Neural cell (in vitro differentiated cells): ENCODE results near the gene SLX4IP. TPM values are rescaled to one million over a fixed set of nuclear protein-coding genes. Genes with fewer than 3 reads are reported as not detected.
A peak's percentile ranks its signal among the peaks of the same experiment; 100 is the strongest.

Source experiments
- H2AFZ ChIP-seq: fragments of 200-600, 300-800 bp; sonication (generic), shearing (Covaris generic); 2 replicates; pipeline ENCODE4 v1.6.0; 2014; ENCODE audit warnings: low read depth, mild to moderate bottlenecking, antibody characterized with exemption, low read length, moderate library complexity
- H3F3A ChIP-seq: fragments of 200-600 bp; shearing (Covaris generic); 2 replicates; pipeline ENCODE4 v1.6.1; 2016; ENCODE audit warnings: mild to moderate bottlenecking, moderate library complexity, mixed read lengths, antibody characterized with exemption, low read length; ENCODE audit not compliant: insufficient read depth, poor library complexity, severe bottlenecking
- H3K27ac ChIP-seq: fragments of 200-600, 300-800 bp; sonication (generic), shearing (Covaris generic); 2 replicates; pipeline ENCODE4 v1.5.1; 2014; ENCODE audit warnings: mild to moderate bottlenecking, low read length, moderate library complexity
- H3K27me3 ChIP-seq: fragments of 300-800, 200-600 bp; sonication (generic), shearing (Covaris generic); 2 replicates; pipeline ENCODE4 v1.6.0; 2014; ENCODE audit warnings: mild to moderate bottlenecking, low read depth, low read length, moderate library complexity; ENCODE audit not compliant: insufficient read depth
- H3K36me3 ChIP-seq: fragments of 300-800, 200-600 bp; sonication (generic), shearing (Covaris generic); 2 replicates; pipeline ENCODE4 v1.5.1; 2014; ENCODE audit warnings: mild to moderate bottlenecking, antibody characterized with exemption, low read length, moderate library complexity; ENCODE audit not compliant: insufficient read depth
- H3K4me2 ChIP-seq: fragments of 300-800, 200-600 bp; sonication (generic), shearing (Covaris generic); 2 replicates; pipeline ENCODE4 v1.6.0; 2014; ENCODE audit warnings: mild to moderate bottlenecking, low read length
- H3K4me3 ChIP-seq: fragments of 300-800, 200-600 bp; sonication (generic), shearing (Covaris generic); 2 replicates; pipeline ENCODE4 v1.5.1; 2014; ENCODE audit warnings: mild to moderate bottlenecking, low read length, moderate library complexity
- H3K79me2 ChIP-seq: fragments of 200-600 bp; shearing (Covaris generic); replicated peaks from 2 replicates; pipeline ENCODE4 v1.6.0; 2014; ENCODE audit warnings: mild to moderate bottlenecking, low read length, moderate library complexity; ENCODE audit not compliant: insufficient read depth
- H3K9ac ChIP-seq: fragments of 300-800, 200-600 bp; sonication (generic), shearing (Covaris generic); 2 replicates; pipeline ENCODE4 v1.6.1; 2016; ENCODE audit warnings: mild to moderate bottlenecking, low read length, mixed read lengths
- H3K9me2 ChIP-seq: fragments of 200-600 bp; shearing (Covaris generic); 2 replicates; pipeline ENCODE4 v1.6.1; 2016; ENCODE audit warnings: mild to moderate bottlenecking, low read length, mixed read lengths; ENCODE audit not compliant: insufficient read depth
- H3K9me3 ChIP-seq: fragments of 200-600, 300-800 bp; sonication (generic), shearing (Covaris generic); 2 replicates; pipeline ENCODE4 v1.6.1; 2016; ENCODE audit warnings: mild to moderate bottlenecking, mixed run types, low read length, moderate library complexity, mixed read lengths
- H4K20me1 ChIP-seq: fragments of 200-600 bp; shearing (Covaris generic); 2 replicates; pipeline ENCODE4 v1.6.1; 2016; ENCODE audit warnings: mild to moderate bottlenecking, mixed run types; ENCODE audit not compliant: insufficient read depth
- CTCF ChIP-seq: fragments of 450-650 bp; IDR thresholded peaks from 2 replicates; pipeline ENCODE4 v1.5.1; 2014; ENCODE audit warnings: antibody characterized with exemption, mild to moderate bottlenecking, moderate library complexity; ENCODE audit not compliant: poor library complexity, severe bottlenecking
- EP300 ChIP-seq: fragments of 450-650 bp; conservative IDR thresholded peaks from 2 replicates; pipeline ENCODE4 v1.6.1; 2014; ENCODE audit warnings: antibody characterized with exemption, mild to moderate bottlenecking, moderate library complexity; ENCODE audit not compliant: poor library complexity, severe bottlenecking
- MXI1 ChIP-seq: fragments of 450-650 bp; conservative IDR thresholded peaks from 2 replicates; pipeline ENCODE4 v1.6.1; 2014; ENCODE audit warnings: antibody characterized with exemption, mild to moderate bottlenecking; ENCODE audit not compliant: poor library complexity, severe bottlenecking
- POLR2AphosphoS5 ChIP-seq: IDR thresholded peaks from 2 replicates; pipeline ENCODE4 v1.6.1; 2012
- RAD21 ChIP-seq: fragments of 450-650 bp; conservative IDR thresholded peaks from 2 replicates; pipeline ENCODE4 v1.6.1; 2014; ENCODE audit warnings: antibody characterized with exemption, mild to moderate bottlenecking, moderate library complexity
- REST ChIP-seq: IDR thresholded peaks from 2 replicates; pipeline ENCODE4 v1.6.1; 2012; ENCODE audit warnings: borderline replicate concordance
- SMC3 ChIP-seq: fragments of 450-650 bp; conservative IDR thresholded peaks from 2 replicates; pipeline ENCODE4 v1.6.1; 2014; ENCODE audit warnings: antibody characterized with exemption, mild to moderate bottlenecking, moderate library complexity; ENCODE audit not compliant: poor library complexity
- TAF1 ChIP-seq: IDR thresholded peaks from 2 replicates; pipeline ENCODE4 v1.6.1; 2012; ENCODE audit warnings: low read depth
- polyA minus RNA-seq: library from RNA; depleted of rRNA, polyadenylated mRNA; stranded (reverse); fragments of >200 nt; gene quantifications from 2 replicates; pipeline ENCODE4 v1.2.3, GENCODE V29; 2014
- polyA plus RNA-seq: library from polyadenylated mRNA; depleted of rRNA; stranded (reverse); fragments of >200 nt; gene quantifications from 2 replicates; pipeline ENCODE4 v1.2.3, GENCODE V29; 2014

Gene SLX4IP
- 6.4 and 8.2 TPM in 2 replicates for polyA plus RNA-seq
- 12.9 and 16.6 TPM in 2 replicates for polyA minus RNA-seq

GRCh38 chr20:10434832-10435812, at the start of gene SLX4IP:
Gene SLX4IP, plus strand, starts transcription at chr20:10435305. Its CDS starts 22,900 bp downstream, at chr20:10458205.
- Histone ChIP-seq H2AFZ (peak within 1 kb of the TSS; percentile 71), H3K36me3 (no peaks in the 10 kb centered on the region)

More at GRCh38 chr20:10434832-10435812, at the start of gene SLX4IP:
- H4K20me1 ChIP-seq = no peaks in the 10 kb centered on the region
- H3K9ac ChIP-seq = peak within 1 kb of the TSS; percentile 87
- peak within 1 kb of the TSS; percentile 87 for H3K4me3 ChIP-seq
- H3K27ac ChIP-seq = peak within 1 kb of the TSS; percentile 87
- H3F3A ChIP-seq = no peaks in the 10 kb centered on the region
- TF ChIP-seq SMC3 (peak; percentile 13), CTCF (no peak), TAF1 (no peak), REST (peak; percentile 46), RAD21 (peak; percentile 38), POLR2AphosphoS5 (peak; percentile 39), EP300 (no peak), MXI1 (peak; percentile 91)
- H3K79me2 ChIP-seq = peaks cover 16% of the 10 kb centered on the region
- H3K4me2 ChIP-seq = peak within 1 kb of the TSS; percentile 70
- H3K27me3 ChIP-seq = no peaks in the 10 kb centered on the region
- H3K9me2 ChIP-seq = no peaks in the 10 kb centered on the region
- H3K9me3 ChIP-seq = no peaks in the 10 kb centered on the region
